ENCODE data around the gene COL18A1. TPM values are rescaled to one million over a fixed set of nuclear protein-coding genes. Genes with fewer than 3 reads are reported as not detected.
"Not testable (repeated sequence)": the region's sequence is repeated elsewhere in the genome, so short reads cannot be mapped to it uniquely, and the experiment has no call there.

COL18A1 gene
- total and polyA plus RNA-seq, 4 donors = 97.3 to 963 (median 295) TPM

- no peak for ATAC-seq (ENCODE audit: low FRiP score)
- peaks cover 0 to 8% of the 10 kb centered on the region in 2 donors for H3K36me3 ChIP-seq (ENCODE audit: control insufficient read depth in 1 of 2, insufficient read depth in 2 of 2, low read length in 1 of 2)
- H3K4me1 ChIP-seq (ENCODE audit: control insufficient read depth in 1 of 2, insufficient read depth in 2 of 2, low read length in 2 of 2) = no peaks in the 10 kb centered on the region
- H3K9me3 ChIP-seq (ENCODE audit: control insufficient read depth, low read length) = no peaks in the 10 kb centered on the region
- H3K27ac ChIP-seq (ENCODE audit: low read depth in 1 of 2, low read length in 2 of 2) = no peak overlapping the region
- 87 to 88% methylated on average over 16 to 18 of the region's 18 CpGs for whole genome bisulfite sequencing, 2 donors
- intact Hi-C loops (cut with DNase I) = no loop called here
- peak; percentile 27 to 69 for DNase-seq
- no peaks in the 10 kb centered on the region for H3K27me3 ChIP-seq (ENCODE audit: control insufficient read depth in 1 of 2, insufficient read depth in 2 of 2, low read length in 1 of 2)
- no peak overlapping the region for H3K4me3 ChIP-seq (ENCODE audit: low read length in 2 of 2)
Observed at GRCh38 chr21:45496151-45496967, 91.4 kb downstream of the COL18A1 start.

- Histone ChIP-seq H3K27ac (ENCODE audit: low read depth in 1 of 2, low read length in 2 of 2) (no peak overlapping the region), H3K4me3 (ENCODE audit: low read length in 2 of 2) (no peak overlapping the region), H3K4me1 (ENCODE audit: control insufficient read depth in 1 of 2, insufficient read depth in 2 of 2, low read length in 2 of 2) (no peaks in the 10 kb centered on the region), H3K27me3 (ENCODE audit: control insufficient read depth in 1 of 2, insufficient read depth in 2 of 2, low read length in 1 of 2) (no peaks in the 10 kb centered on the region), H3K9me3 (ENCODE audit: control insufficient read depth, low read length) (no peaks in the 10 kb centered on the region), H3K36me3 (ENCODE audit: control insufficient read depth in 1 of 2, insufficient read depth in 2 of 2, low read length in 1 of 2) (peaks cover 0 to 5% of the 10 kb centered on the region in 2 donors)
- DNase-seq = peak; percentile 44 to 72
- 90 to 93% methylated on average over 22 of the region's 22 CpGs for WGBS, 2 donors
- intact Hi-C loops (cut with DNase I) = no loop called here
- ATAC-seq (ENCODE audit: low FRiP score) = no peak
Observed at GRCh38 chr21:45496968-45497845, 92.2 kb downstream of the COL18A1 start.

GRCh38 chr21:45497846-45498645, 93.1 kb downstream of the COL18A1 start:
- intact Hi-C loops (cut with DNase I) = no loop called here
- WGBS, 2 donors = 94 to 96% methylated on average over 39 of the region's 39 CpGs
- no peaks in the 10 kb centered on the region for H3K27me3 ChIP-seq (ENCODE audit: control insufficient read depth in 1 of 2, insufficient read depth in 2 of 2, low read length in 1 of 2)
- H3K4me1 ChIP-seq (ENCODE audit: control insufficient read depth in 1 of 2, insufficient read depth in 2 of 2, low read length in 2 of 2) = no peaks in the 10 kb centered on the region
- no peak overlapping the region for H3K4me3 ChIP-seq (ENCODE audit: low read length in 2 of 2)
- peak; percentile 30 to 71 for DNase-seq
- H3K36me3 ChIP-seq (ENCODE audit: control insufficient read depth in 1 of 2, insufficient read depth in 2 of 2, low read length in 1 of 2) = peaks cover 0 to 5% of the 10 kb centered on the region in 2 donors
- H3K9me3 ChIP-seq (ENCODE audit: control insufficient read depth, low read length) = no peaks in the 10 kb centered on the region
- ATAC-seq (ENCODE audit: low FRiP score) = no peak
- H3K27ac ChIP-seq (ENCODE audit: low read depth in 1 of 2, low read length in 2 of 2) = no peak overlapping the region

- DNase-seq (peak in 1 of 2 donors; percentile 51), ATAC-seq (ENCODE audit: low FRiP score) (no peak)
- no peak overlapping the region for H3K4me3 ChIP-seq (ENCODE audit: low read length in 2 of 2)
- no peaks in the 10 kb centered on the region for H3K4me1 ChIP-seq (ENCODE audit: control insufficient read depth in 1 of 2, insufficient read depth in 2 of 2, low read length in 2 of 2)
- intact Hi-C loops (cut with DNase I) = no loop called here
- H3K36me3 ChIP-seq (ENCODE audit: control insufficient read depth in 1 of 2, insufficient read depth in 2 of 2, low read length in 1 of 2) = peaks cover 0 to 3% of the 10 kb centered on the region in 2 donors
- H3K27ac ChIP-seq (ENCODE audit: low read depth in 1 of 2, low read length in 2 of 2) = no peak overlapping the region
- no peaks in the 10 kb centered on the region for H3K27me3 ChIP-seq (ENCODE audit: control insufficient read depth in 1 of 2, insufficient read depth in 2 of 2, low read length in 1 of 2)
- WGBS, 2 donors = 87 to 90% methylated on average over 9 of the region's 9 CpGs
- H3K9me3 ChIP-seq (ENCODE audit: control insufficient read depth, low read length) = no peaks in the 10 kb centered on the region
Observed at GRCh38 chr21:45498646-45499000, 93.7 kb downstream of the COL18A1 start.

- 85 to 86% methylated on average over 25 of the region's 25 CpGs for WGBS, 2 donors
- DNase-seq = peak; percentile 36 to 71
- Histone ChIP-seq H3K27me3 (ENCODE audit: control insufficient read depth in 1 of 2, insufficient read depth in 2 of 2, low read length in 1 of 2) (no peaks in the 10 kb centered on the region), H3K9me3 (ENCODE audit: control insufficient read depth, low read length) (no peaks in the 10 kb centered on the region), H3K27ac (ENCODE audit: low read depth in 1 of 2, low read length in 2 of 2) (no peak overlapping the region), H3K36me3 (ENCODE audit: control insufficient read depth in 1 of 2, insufficient read depth in 2 of 2, low read length in 1 of 2) (peaks cover 0 to 3% of the 10 kb centered on the region in 2 donors), H3K4me3 (ENCODE audit: low read length in 2 of 2) (no peak overlapping the region), H3K4me1 (ENCODE audit: control insufficient read depth in 1 of 2, insufficient read depth in 2 of 2, low read length in 2 of 2) (no peaks in the 10 kb centered on the region)
- ATAC-seq (ENCODE audit: low FRiP score) = no peak
- intact Hi-C loops (cut with DNase I) = no loop called here
Observed at GRCh38 chr21:45499201-45499750, 94.3 kb downstream of the COL18A1 start.

GRCh38 chr21:45499970-45500577, 95.1 kb downstream of the COL18A1 start:
- ATAC-seq (ENCODE audit: low FRiP score) = no peak
- Histone ChIP-seq H3K36me3 (ENCODE audit: control insufficient read depth in 1 of 2, insufficient read depth in 2 of 2, low read length in 1 of 2) (peaks cover 0 to 3% of the 10 kb centered on the region in 2 donors), H3K27me3 (ENCODE audit: control insufficient read depth in 1 of 2, insufficient read depth in 2 of 2, low read length in 1 of 2) (no peaks in the 10 kb centered on the region), H3K4me1 (ENCODE audit: control insufficient read depth in 1 of 2, insufficient read depth in 2 of 2, low read length in 2 of 2) (no peaks in the 10 kb centered on the region), H3K27ac (ENCODE audit: low read depth in 1 of 2, low read length in 2 of 2) (no peak overlapping the region), H3K9me3 (ENCODE audit: control insufficient read depth, low read length) (no peaks in the 10 kb centered on the region), H3K4me3 (ENCODE audit: low read length in 2 of 2) (no peak overlapping the region)
- DNase-seq = peak; percentile 21 to 55
- intact Hi-C loops (cut with DNase I) = no loop called here
- 84 to 86% methylated on average over 6 of the region's 6 CpGs for WGBS, 2 donors

GRCh38 chr21:45501081-45502005, 96.4 kb downstream of the COL18A1 start:
- H3K27ac ChIP-seq (ENCODE audit: low read depth in 1 of 2, low read length in 2 of 2); intact Hi-C loops (cut with DNase I); H3K4me3 ChIP-seq (ENCODE audit: low read length in 2 of 2); H3K9me3 ChIP-seq (ENCODE audit: control insufficient read depth, low read length); H3K36me3 ChIP-seq (ENCODE audit: control insufficient read depth in 1 of 2, insufficient read depth in 2 of 2, low read length in 1 of 2); ATAC-seq (ENCODE audit: low FRiP score); H3K4me1 ChIP-seq (ENCODE audit: control insufficient read depth in 1 of 2, insufficient read depth in 2 of 2, low read length in 2 of 2); H3K27me3 ChIP-seq (ENCODE audit: control insufficient read depth in 1 of 2, insufficient read depth in 2 of 2, low read length in 1 of 2): not testable (repeated sequence)
- peak; percentile 36 to 53 for DNase-seq
- 84 to 87% methylated on average over 17 to 20 of the region's 20 CpGs for WGBS, 2 donors
